Esophagus muscularis mucosa (tissue), 4 donors: Measurements from ENCODE around the gene GNG12.

ENCODE experiments used
- EP300 ChIP-seq: sonication (generic); formaldehyde crosslinking; IDR thresholded peaks from one replicate; pipeline ENCODE4 v1.6.1; 2017; ENCODE audit warnings: antibody characterized with exemption
- POLR2A ChIP-seq: fragments of 450-650 bp; IDR thresholded peaks from one replicate; pipeline ENCODE4 v1.6.1; 2017; ENCODE audit warnings: antibody characterized with exemption, moderate library complexity, mild to moderate bottlenecking, low read depth
- POLR2AphosphoS5 ChIP-seq, 2 donors: sonication (generic); formaldehyde crosslinking; IDR thresholded peaks; one replicate each; pipeline ENCODE4 v1.6.1; 2017; ENCODE audit warnings: antibody characterized with exemption in 2 of 2
- TF ChIP-seq, protein P1 (sequence below), 3 experiments: fragments of 200-600 bp in 2 of 3; fragments of 450-650 bp in 1 of 3; sonication (generic) in 2 of 3; IDR thresholded peaks; one replicate each; pipeline ENCODE4 v1.5.1; 2017 to 2019; ENCODE audit warnings: antibody characterized with exemption in 3 of 3, mild to moderate bottlenecking in 2 of 3, moderate library complexity in 1 of 3

DNA sequence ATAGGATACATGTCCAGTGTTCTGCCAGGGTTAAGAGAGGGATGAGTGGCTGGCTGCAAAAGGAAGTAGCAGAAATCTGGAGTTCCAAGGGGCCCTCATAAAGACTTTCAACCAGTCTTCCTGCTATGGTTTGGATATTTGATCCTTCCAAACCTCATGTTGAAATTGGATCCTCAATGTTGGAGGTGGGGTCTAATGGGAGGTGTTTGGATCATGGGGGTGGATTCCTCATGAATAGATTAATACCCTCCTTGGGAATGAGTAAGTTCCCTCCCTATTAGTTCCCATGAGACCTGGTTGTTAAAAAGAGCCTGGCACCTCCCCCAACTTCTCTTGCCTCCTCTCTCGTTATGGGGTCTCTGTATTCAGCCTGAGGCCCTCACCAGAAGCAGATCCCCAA lies 10.1 kb upstream of the GNG12 start:
- TF ChIP-seq EP300 = no peak
- TF ChIP-seq, protein P1, sequence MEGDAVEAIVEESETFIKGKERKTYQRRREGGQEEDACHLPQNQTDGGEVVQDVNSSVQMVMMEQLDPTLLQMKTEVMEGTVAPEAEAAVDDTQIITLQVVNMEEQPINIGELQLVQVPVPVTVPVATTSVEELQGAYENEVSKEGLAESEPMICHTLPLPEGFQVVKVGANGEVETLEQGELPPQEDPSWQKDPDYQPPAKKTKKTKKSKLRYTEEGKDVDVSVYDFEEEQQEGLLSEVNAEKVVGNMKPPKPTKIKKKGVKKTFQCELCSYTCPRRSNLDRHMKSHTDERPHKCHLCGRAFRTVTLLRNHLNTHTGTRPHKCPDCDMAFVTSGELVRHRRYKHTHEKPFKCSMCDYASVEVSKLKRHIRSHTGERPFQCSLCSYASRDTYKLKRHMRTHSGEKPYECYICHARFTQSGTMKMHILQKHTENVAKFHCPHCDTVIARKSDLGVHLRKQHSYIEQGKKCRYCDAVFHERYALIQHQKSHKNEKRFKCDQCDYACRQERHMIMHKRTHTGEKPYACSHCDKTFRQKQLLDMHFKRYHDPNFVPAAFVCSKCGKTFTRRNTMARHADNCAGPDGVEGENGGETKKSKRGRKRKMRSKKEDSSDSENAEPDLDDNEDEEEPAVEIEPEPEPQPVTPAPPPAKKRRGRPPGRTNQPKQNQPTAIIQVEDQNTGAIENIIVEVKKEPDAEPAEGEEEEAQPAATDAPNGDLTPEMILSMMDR (IDR thresholded peaks at IDR 0.05) = no peak
- TF ChIP-seq POLR2A = no peak
- no peak for TF ChIP-seq POLR2AphosphoS5 (IDR thresholded peaks at IDR 0.05)
